A549 (cell line): ENCODE measurements around the gene SLC4A3. TPM values are rescaled to one million over a fixed set of nuclear protein-coding genes. Genes with fewer than 3 reads are reported as not detected.

Source experiments
- ATAC-seq, 2 experiments: fragments of 200-7000 bp in 1 of 2; fragments of >200 bp in 1 of 2; cut with Nextera tagmentation in 1 of 2; cut with Tn5 transposase in 1 of 2; 3 replicates each; pipeline versions ENCODE4 v1.8.0 to v1.9.1; 2018 to 2020; ENCODE audit warnings: mild to moderate bottlenecking in 1 of 2, moderate library complexity in 1 of 2
- CTCF ChIA-PET: fragments of 300-600 bp; sonication (Branson Sonifier 250); formaldehyde crosslinking; extraction: SDS; loops from one replicate; lab custom pipeline; 2021; ENCODE audit warnings: antibody characterized with exemption, inconsistent platforms; lab: Yijun Ruan, JAX
- POLR2A ChIA-PET: fragments of 350-600 bp; formaldehyde crosslinking; extraction: SDS; loops from one replicate; lab custom pipeline; 2021; ENCODE audit warnings: antibody characterized with exemption, inconsistent platforms; lab: Yijun Ruan, JAX
- DNase-seq, 2 experiments: peaks; one replicate each; pipeline versions ENCODE4 v3.0.0 to v3.0.0-alpha.2; 2011 to 2016; ENCODE audit warnings: low read depth in 1 of 2, low spot score in 1 of 2
- FAIRE-seq: peaks from 2 replicates; lab custom pipeline; 2011; peaks lifted over from hg19 to GRCh38; lab: Jason Lieb, UNC
- H3K27ac ChIP-seq, 2 experiments: fragments of >200 bp; sonication (Bioruptor Twin); formaldehyde crosslinking; 3 replicates each; pipeline ENCODE4 v1.5.1; 2016 to 2017
- H3K4me1 ChIP-seq: fragments of >200 bp; sonication (Bioruptor Twin); formaldehyde crosslinking; 3 replicates; pipeline ENCODE4 v1.6.1; 2016
- H3K4me2 ChIP-seq: fragments of >200 bp; sonication (Bioruptor Twin); formaldehyde crosslinking; 3 replicates; pipeline ENCODE4 v1.6.1; 2016
- H3K4me3 ChIP-seq: fragments of >200 bp; sonication (Bioruptor Twin); formaldehyde crosslinking; 3 replicates; pipeline ENCODE4 v1.5.1; 2016
- H3K9me3 ChIP-seq: fragments of >200 bp; sonication (Bioruptor Twin); formaldehyde crosslinking; 3 replicates; pipeline ENCODE4 v1.6.1; 2016
- CEBPB ChIP-seq, 2 experiments: fragments of >200 bp in 1 of 2; sonication (Bioruptor Twin) in 1 of 2; formaldehyde crosslinking in 1 of 2; IDR thresholded peaks; 2 replicates each; pipeline ENCODE4 v1.6.1; 2012 to 2016
- FOXS1 ChIP-seq: fragments of 250-450 bp; sonication (Bioruptor Pico); IDR thresholded peaks from 2 replicates; pipeline ENCODE4 v1.5.0; 2020; ENCODE audit warnings: mild to moderate bottlenecking, moderate library complexity
- HEYL ChIP-seq: fragments of 250-450 bp; sonication (Bioruptor Pico); IDR thresholded peaks from 2 replicates; pipeline ENCODE4 v1.8.0; 2021; ENCODE audit warnings: mild to moderate bottlenecking, moderate library complexity
- HOXB5 ChIP-seq: fragments of 250-450 bp; sonication (Bioruptor Pico); IDR thresholded peaks from 2 replicates; pipeline ENCODE4 v1.5.0; 2020; ENCODE audit warnings: mild to moderate bottlenecking, moderate library complexity
- JUNB ChIP-seq: fragments of >200 bp; sonication (Bioruptor Twin); formaldehyde crosslinking; IDR thresholded peaks from 2 replicates; pipeline ENCODE4 v1.6.1; 2016
- NPAS2 ChIP-seq: fragments of 250-450 bp; sonication (Bioruptor Pico); IDR thresholded peaks from 2 replicates; pipeline ENCODE4 v1.8.0; 2022; ENCODE audit warnings: mild to moderate bottlenecking, moderate library complexity, borderline replicate concordance
- PHF8 ChIP-seq: fragments of 200-600 bp; sonication (generic); IDR thresholded peaks from 2 replicates; pipeline ENCODE4 v1.6.1; 2016; ENCODE audit warnings: low read depth, mild to moderate bottlenecking, antibody characterized with exemption, moderate library complexity, borderline replicate concordance
- RFX5 ChIP-seq: fragments of 450-650 bp; IDR thresholded peaks from 2 replicates; pipeline ENCODE4 v1.7.1; 2014; ENCODE audit warnings: antibody characterized with exemption, mild to moderate bottlenecking, moderate library complexity
- TFCP2L1 ChIP-seq: fragments of 250-450 bp; sonication (Bioruptor Pico); IDR thresholded peaks from 2 replicates; pipeline ENCODE4 v1.5.0; 2021; ENCODE audit warnings: mild to moderate bottlenecking
- ZC3H11A ChIP-seq: fragments of 450-650 bp; IDR thresholded peaks from 2 replicates; pipeline ENCODE4 v1.6.1; 2014; ENCODE audit warnings: antibody characterized with exemption, mild to moderate bottlenecking
- WGBS: methylation state at CpG from one replicate; pipeline ENCODE4 v1.1.6; 2017; ENCODE audit errors: missing lambda C conversion rate; 5-methylcytosine and 5-hydroxymethylcytosine counted together
- polyA minus RNA-seq: library from RNA; depleted of rRNA, polyadenylated mRNA; stranded (reverse); fragments of >200 nt; gene quantifications from 2 replicates; pipeline ENCODE4 v1.2.3, GENCODE V29; 2011; rRNA and poly(A)+ RNA removed
- polyA plus RNA-seq, 4 experiments: library from polyadenylated mRNA; depleted of rRNA in 3 of 4; stranded (reverse); fragments of >200 nt; fragmentation: RNase III in 1 of 4; extraction: RNeasy Plus Mini Kit Qiagen cat#74134 plus additional on column Dnase treatment in 1 of 4; gene quantifications; 2 replicates in 3 of 4; 3 replicates in 1 of 4; pipeline ENCODE4 v1.2.3, GENCODE V29; 2011 to 2017

SLC4A3 gene, protein sequence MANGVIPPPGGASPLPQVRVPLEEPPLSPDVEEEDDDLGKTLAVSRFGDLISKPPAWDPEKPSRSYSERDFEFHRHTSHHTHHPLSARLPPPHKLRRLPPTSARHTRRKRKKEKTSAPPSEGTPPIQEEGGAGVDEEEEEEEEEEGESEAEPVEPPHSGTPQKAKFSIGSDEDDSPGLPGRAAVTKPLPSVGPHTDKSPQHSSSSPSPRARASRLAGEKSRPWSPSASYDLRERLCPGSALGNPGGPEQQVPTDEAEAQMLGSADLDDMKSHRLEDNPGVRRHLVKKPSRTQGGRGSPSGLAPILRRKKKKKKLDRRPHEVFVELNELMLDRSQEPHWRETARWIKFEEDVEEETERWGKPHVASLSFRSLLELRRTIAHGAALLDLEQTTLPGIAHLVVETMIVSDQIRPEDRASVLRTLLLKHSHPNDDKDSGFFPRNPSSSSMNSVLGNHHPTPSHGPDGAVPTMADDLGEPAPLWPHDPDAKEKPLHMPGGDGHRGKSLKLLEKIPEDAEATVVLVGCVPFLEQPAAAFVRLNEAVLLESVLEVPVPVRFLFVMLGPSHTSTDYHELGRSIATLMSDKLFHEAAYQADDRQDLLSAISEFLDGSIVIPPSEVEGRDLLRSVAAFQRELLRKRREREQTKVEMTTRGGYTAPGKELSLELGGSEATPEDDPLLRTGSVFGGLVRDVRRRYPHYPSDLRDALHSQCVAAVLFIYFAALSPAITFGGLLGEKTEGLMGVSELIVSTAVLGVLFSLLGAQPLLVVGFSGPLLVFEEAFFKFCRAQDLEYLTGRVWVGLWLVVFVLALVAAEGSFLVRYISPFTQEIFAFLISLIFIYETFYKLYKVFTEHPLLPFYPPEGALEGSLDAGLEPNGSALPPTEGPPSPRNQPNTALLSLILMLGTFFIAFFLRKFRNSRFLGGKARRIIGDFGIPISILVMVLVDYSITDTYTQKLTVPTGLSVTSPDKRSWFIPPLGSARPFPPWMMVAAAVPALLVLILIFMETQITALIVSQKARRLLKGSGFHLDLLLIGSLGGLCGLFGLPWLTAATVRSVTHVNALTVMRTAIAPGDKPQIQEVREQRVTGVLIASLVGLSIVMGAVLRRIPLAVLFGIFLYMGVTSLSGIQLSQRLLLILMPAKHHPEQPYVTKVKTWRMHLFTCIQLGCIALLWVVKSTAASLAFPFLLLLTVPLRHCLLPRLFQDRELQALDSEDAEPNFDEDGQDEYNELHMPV
- polyA plus RNA-seq (2011; rRNA removed), result 1.4 and 1.7 TPM in 2 replicates
- 2.5 and 3.1 TPM in 2 replicates for polyA plus RNA-seq (2012; cell fraction: cytosol; rRNA removed)
- 14.1 and 15.1 TPM in 2 replicates for polyA plus RNA-seq (2012; cell fraction: nucleus; rRNA removed)
- 2.2 to 3.6 TPM (median 3.1 TPM) in 3 replicates for polyA plus RNA-seq (2017; fragmentation: RNase III; extraction: RNeasy Plus Mini Kit Qiagen cat#74134 plus additional on column Dnase treatment)
- polyA minus RNA-seq, result 0.91 and 2.2 TPM in 2 replicates

DNA sequence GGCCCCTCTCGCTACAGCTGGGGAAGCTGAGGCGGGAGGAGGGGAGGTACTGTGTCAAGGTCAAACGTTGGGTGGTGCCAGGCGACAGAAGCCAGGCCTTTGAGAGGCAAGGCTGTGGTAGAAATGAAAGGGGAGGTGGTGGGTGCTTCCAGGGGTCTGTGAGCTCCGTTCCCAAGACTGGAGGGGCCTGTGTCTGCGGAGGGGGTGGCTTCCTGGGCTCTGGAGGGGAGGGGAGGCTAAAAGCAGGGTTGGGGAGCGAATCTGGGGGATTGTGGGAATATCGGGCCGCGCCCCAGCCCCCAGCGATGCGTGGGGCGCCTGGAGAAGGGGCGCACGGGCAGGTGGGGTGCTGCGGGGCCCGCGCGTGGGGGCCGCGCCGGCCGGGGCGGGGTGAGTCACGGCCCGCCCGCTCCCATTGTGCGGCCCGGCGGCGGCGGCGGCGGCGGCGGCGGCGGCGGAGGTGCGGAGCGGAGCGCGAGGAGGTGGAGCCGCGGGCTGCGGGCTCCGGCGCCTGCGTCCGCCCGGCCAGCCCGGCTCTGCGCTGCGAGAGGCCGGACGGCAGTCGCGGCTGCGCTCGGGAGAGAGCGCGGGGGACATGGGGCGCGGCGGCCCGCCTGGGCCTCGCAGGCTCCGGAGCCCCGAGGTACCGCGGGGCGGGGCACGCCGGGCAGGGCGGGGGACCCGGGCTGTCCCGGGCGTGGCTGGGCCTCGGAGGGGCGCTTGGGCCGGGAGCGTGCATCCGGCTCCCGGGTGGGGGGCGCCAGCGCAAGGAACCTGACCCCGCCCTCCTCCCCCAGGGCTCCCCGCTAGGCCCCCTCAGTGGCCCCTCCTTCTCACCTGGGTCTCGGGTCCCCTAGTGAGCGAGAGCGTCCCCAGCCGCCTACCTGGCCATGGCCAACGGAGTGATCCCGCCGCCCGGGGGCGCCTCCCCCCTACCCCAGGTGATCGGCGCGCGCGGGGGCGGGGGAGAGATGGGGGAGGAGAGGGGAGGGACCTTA lies at the start of gene SLC4A3:
SLC4A3 (plus strand) TSS at position 528 of the 998 bp plus-strand sequence; CDS start at position 891, 363 bp downstream.
- Histone ChIP-seq H3K4me2 (peak within 1 kb of the TSS; percentile 92), H3K4me1 (peaks cover 8% of the 10 kb centered on the region; the same call in 2 of the 3 replicates), H3K9me3 (no peaks in the 10 kb centered on the region), H3K27ac (peak within 1 kb of the TSS; percentile 80 to 96), H3K4me3 (peak within 1 kb of the TSS; percentile 85)
- 38% methylated on average over 14 of the region's 103 CpGs for WGBS
- ChIA-PET CTCF (interaction anchor here (1.3 to 7.0 kb wide), 4 partner anchors 12 to 86 kb away, joined by 4 to 38 read pairs (median 6); no protein-coding TSS in a partner anchor), POLR2A (interaction anchor here (1.3 kb wide), 1 partner anchor 29 kb away, joined by 3 read pairs; no protein-coding TSS in a partner anchor)
- TF ChIP-seq PHF8 (peak; percentile 22; the same call in 1 of the 2 replicates), RFX5 (no peak)
- DNase-seq, result peak in 1 of 2 experiments; percentile 53
- ATAC-seq, result peak; percentile 60 to 81
- FAIRE-seq, result no peak

DNA sequence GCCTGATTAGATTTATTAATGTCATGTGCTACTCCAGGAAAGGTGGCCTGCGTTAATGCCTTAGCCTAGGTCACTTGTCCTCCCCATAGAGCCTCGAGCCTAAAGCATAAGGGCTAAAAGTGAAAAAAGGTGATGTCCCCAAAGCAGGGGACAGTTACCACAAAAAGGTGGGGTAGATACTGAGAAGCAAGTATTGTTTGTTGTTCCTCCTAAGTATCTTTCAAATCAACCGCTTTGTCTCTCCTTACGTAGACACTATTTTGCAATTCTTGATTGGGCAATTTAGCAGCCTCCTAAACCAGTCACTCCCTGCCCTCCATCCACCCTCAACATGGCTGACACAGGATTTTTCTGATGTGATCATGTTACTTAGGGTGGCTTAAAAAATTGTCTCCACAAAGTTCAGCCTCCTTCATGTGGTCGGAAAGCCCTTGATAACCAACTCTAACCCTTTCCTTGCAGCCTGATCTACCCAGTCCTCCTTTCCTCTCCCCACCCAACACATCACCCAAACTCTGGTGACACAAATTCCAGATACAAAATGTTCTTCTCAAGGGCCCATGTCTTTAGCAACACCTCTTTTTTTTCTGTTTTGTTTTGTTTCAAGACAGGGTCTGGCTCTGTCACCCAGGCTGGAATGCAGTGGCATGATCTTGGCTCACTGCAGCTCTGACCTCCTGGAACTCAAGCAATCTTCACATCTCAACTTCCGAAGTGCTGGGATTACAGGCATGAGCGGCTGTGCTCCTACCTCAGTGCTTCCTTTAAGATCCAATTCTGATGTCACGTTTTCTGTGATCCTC lies 48.4 kb upstream of the SLC4A3 start:
- ChIA-PET CTCF (interaction anchor here (1.2 to 1.7 kb wide), 2 partner anchors 17 to 64 kb away, joined by 3 to 5 read pairs; no protein-coding TSS in a partner anchor), POLR2A (no interaction called here)
- DNase-seq, result no peak
- Histone ChIP-seq H3K4me2 (no peak overlapping the region), H3K4me1 (no peaks in the 10 kb centered on the region), H3K27ac (no peak overlapping the region), H3K9me3 (no peaks in the 10 kb centered on the region), H3K4me3 (no peak overlapping the region)
- ATAC-seq, result no peak
- WGBS, result 54% methylated on average over 8 of the region's 8 CpGs
- TF ChIP-seq CEBPB (IDR thresholded peaks at IDR 0.05), result peak; percentile 12 to 49; a peak in 1 of 4 replicates
- TF ChIP-seq FOXS1 (CRISPR knock-in tag), result no peak
- no peak for FAIRE-seq

DNA sequence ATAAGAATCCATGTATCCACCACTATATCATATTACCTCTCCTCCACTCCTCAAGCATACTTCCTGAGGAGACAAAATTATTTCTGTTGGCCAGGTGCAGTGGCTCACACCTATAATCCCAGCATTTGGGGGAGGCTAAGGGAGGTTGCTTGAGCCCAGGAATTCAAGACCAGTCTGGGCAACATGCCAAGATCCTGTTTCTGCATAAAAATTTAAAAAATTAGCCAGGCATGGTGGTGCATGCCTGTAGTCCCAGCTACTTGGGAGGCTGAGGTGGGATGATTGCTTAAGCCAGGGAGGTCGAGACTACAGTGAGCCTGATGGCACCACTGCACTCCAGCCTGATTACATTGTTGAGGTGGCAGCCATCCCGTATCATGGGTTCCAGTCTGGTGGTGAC lies 46.1 kb upstream of the SLC4A3 start:
- ChIA-PET CTCF (no interaction called here), POLR2A (no interaction called here)
- FAIRE-seq, result no peak
- Histone ChIP-seq H3K9me3 (no peaks in the 10 kb centered on the region), H3K4me3 (no peak overlapping the region), H3K27ac (no peak overlapping the region), H3K4me1 (no peaks in the 10 kb centered on the region), H3K4me2 (no peak overlapping the region)
- no peak for DNase-seq
- ATAC-seq, result no peak
- 0% methylated on average over 1 of the region's 2 CpGs for WGBS
- TF ChIP-seq ZC3H11A (no peak), NPAS2 (CRISPR knock-in tag) (no peak), JUNB (no peak), PHF8 (no peak), TFCP2L1 (CRISPR knock-in tag) (no peak), HOXB5 (no peak), HEYL (CRISPR knock-in tag) (no peak)
